Duodenal mucosa (tissue), 2 donors: ENCODE data around the gene PPP1R13L.

Source experiments
- H3K27ac ChIP-seq: one replicate; pipeline ENCODE4 v1.7.0; 2013; ENCODE audit warnings: low read depth, low read length
- H3K27me3 ChIP-seq, 2 donors: one replicate each; pipeline ENCODE4 v1.7.0; 2013; ENCODE audit warnings: low read length in 2 of 2, control low read depth in 1 of 2; ENCODE audit not compliant: insufficient read depth in 2 of 2, control insufficient read depth in 1 of 2
- H3K36me3 ChIP-seq, 2 donors: one replicate each; pipeline ENCODE4 v1.7.0; 2013; ENCODE audit warnings: low read length in 2 of 2, control low read depth in 1 of 2; ENCODE audit not compliant: insufficient read depth in 2 of 2, control insufficient read depth in 1 of 2
- H3K4me1 ChIP-seq, 2 donors: one replicate each; pipeline ENCODE4 v1.7.0; 2013; ENCODE audit warnings: low read length in 2 of 2, control low read depth in 1 of 2; ENCODE audit not compliant: insufficient read depth in 2 of 2, control insufficient read depth in 1 of 2
- H3K4me3 ChIP-seq, 2 donors: one replicate each; pipeline ENCODE4 v1.7.0; 2013; ENCODE audit warnings: low read length in 2 of 2, low read depth in 1 of 2
- H3K9ac ChIP-seq, 2 donors: one replicate each; pipeline ENCODE4 v1.7.0; 2013; ENCODE audit warnings: low read length in 2 of 2, low read depth in 1 of 2
- H3K9me3 ChIP-seq, 2 donors: one replicate each; pipeline ENCODE4 v1.7.0; 2013; ENCODE audit warnings: low read length in 2 of 2, control low read depth in 1 of 2; ENCODE audit not compliant: control insufficient read depth in 1 of 2

Gene PPP1R13L

DNA sequence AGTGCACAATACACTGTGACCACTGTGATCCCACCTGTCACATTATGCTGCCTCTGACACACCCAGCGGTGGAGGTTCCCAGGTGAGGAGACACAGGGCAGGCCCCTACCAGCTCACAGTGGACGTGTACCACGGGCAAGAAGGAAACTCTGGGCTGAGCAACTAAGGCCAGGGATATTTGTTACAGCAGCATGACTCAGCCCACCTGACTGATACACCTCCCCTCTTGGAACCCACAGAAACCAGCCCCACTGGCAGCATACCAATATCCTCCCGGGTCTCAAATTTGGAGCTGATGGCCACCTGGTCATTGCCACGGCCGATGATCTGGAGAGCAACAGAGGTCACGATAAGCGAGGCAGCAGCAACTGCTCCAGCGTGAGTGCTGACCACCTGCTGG, 49.5 kb downstream of the PPP1R13L start:
- Histone ChIP-seq H3K36me3 (peaks cover 0 to 22% of the 10 kb centered on the region in 2 donors), H3K27ac (no peak overlapping the region), H3K9ac (no peak overlapping the region), H3K9me3 (no peaks in the 10 kb centered on the region), H3K27me3 (no peaks in the 10 kb centered on the region), H3K4me3 (no peak overlapping the region), H3K4me1 (no peaks in the 10 kb centered on the region)

- Histone ChIP-seq H3K36me3 (peaks cover 0 to 22% of the 10 kb centered on the region in 2 donors), H3K9ac (no peak overlapping the region)
Observed at GRCh38 chr19:45354241-45354842, 50.5 kb downstream of the PPP1R13L start.

DNA sequence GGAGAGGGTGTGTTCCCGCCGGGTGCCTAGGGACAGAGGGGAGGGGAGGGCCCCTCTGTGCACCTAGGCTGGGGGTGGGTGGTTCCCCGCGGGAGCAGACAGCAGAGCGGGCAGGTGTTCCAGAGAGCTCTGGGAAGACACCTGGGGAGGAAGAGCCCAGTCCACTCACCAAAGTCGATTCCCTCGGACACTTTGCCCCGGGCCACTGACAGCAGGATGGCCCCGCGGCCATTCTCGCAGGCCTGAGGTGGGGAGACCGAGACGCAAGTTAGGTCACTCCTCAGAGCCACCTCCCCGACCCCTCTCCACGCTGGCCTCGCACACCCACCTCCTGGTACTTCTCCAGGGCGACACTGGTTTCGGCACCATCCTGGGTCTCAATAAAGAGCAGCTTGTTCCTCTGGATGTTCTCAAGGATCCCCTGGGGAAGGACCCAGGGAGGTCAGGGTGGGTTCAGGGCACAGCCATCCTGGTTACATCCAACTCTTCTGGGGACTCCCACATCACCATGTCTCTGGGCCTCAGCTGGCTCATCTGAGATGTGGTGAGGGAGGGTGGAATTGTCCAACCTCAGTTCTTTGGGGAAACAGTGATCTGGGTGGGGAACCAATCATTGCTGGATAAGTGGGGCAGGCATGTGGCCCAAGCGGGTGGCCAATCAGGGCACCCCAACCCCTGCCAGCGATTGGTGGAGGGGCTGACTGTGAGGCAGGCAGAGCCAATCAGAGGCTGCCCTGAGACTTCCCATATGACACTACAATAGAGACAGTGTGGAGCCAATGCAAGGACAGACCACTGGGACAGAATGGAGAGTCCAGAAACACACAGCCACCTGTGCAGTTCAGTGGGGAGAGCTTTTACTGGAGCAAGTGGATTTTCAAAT, 51.7 kb downstream of the PPP1R13L start:
- Histone ChIP-seq H3K36me3 (peaks cover 0 to 18% of the 10 kb centered on the region in 2 donors), H3K9me3 (no peaks in the 10 kb centered on the region), H3K4me1 (no peaks in the 10 kb centered on the region), H3K9ac (no peak overlapping the region), H3K27me3 (no peaks in the 10 kb centered on the region), H3K4me3 (no peak overlapping the region), H3K27ac (no peak overlapping the region)

More at GRCh38 chr19:45354241-45354842, 50.5 kb downstream of the PPP1R13L start:
- Histone ChIP-seq H3K9me3 (no peaks in the 10 kb centered on the region), H3K4me3 (no peak overlapping the region), H3K27me3 (no peaks in the 10 kb centered on the region), H3K4me1 (no peaks in the 10 kb centered on the region), H3K27ac (no peak overlapping the region)

DNA sequence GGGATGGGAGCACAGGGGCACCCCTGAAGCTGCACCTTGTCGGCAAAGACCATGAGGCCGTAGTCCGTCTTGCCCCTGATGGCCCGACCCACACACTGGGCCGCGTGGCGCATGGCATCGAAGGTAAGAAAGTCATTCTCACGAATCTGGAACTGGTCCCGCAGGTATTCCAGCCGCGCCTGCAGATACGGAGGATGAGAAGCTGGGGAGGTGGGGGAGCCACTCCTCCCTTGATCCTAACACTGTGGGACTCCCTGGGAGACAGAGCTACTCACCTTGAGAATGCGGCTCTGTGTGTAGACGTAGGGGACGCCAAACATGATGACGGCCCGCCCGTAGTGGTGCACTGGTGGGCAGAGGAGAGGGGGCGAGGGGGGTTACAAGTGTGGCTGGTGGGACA, 52.4 kb downstream of the PPP1R13L start:
- no peak overlapping the region for H3K27ac ChIP-seq
- peaks cover 0 to 18% of the 10 kb centered on the region in 2 donors for H3K36me3 ChIP-seq

DNA sequence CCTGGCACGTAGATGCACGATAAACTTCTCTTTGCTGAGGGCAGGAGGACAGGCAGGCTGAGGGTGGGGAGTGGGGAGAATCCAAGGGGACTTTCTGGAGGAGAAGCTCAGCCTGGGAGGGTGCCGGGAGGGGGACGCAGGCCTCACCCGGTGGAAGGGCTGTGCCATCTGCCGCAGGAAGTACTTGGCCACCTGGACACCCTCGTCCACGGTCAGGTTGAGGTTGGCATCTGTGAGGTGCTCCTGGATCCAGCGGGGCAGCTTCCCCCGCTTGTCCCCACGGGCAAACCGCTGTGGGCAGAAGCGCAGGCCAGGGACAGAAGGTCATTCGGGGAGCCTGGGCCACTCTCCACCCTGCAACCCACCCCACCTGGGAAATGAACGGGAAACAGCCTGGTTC, 52.8 kb downstream of the PPP1R13L start:
- peaks cover 0 to 8% of the 10 kb centered on the region in 2 donors for H3K27me3 ChIP-seq
- H3K9me3 ChIP-seq = no peaks in the 10 kb centered on the region
- no peaks in the 10 kb centered on the region for H3K4me1 ChIP-seq
- H3K9ac ChIP-seq = no peak overlapping the region
- no peak overlapping the region for H3K4me3 ChIP-seq
- H3K36me3 ChIP-seq = peaks cover 0 to 18% of the 10 kb centered on the region in 2 donors
- H3K27ac ChIP-seq = no peak overlapping the region

More for the DNA sequence above, 52.4 kb downstream of the PPP1R13L start:
- Histone ChIP-seq H3K27me3 (peaks cover 0 to 6% of the 10 kb centered on the region in 2 donors), H3K9ac (no peak overlapping the region), H3K4me3 (no peak overlapping the region), H3K9me3 (no peaks in the 10 kb centered on the region), H3K4me1 (no peaks in the 10 kb centered on the region)

DNA sequence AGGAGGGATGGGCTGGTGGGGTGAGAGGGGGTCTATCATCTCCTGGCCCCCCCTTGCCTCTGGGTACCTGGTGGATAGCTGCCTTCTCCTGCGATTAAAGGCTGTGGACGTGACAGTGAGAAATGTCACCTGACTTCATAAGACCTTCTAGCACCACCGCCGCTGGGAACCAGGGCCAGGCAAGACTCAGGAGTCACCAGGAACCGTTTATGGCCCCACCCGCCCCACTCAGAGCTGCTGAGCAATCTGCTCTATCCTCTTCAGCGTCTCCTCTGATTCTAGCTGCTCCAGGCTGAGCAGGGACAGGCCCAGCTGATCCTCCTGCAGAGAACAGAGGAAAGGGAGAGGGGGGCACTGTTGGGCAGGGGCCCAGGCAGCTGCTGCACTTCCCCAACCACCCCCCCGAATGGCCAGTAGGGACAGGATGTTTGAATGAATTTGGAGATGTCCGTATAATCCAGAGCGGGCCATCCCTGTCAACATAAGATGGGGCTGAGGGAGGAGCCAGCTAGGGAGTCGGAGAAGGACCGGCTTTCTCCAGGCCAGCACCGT, 53.4 kb downstream of the PPP1R13L start:
- Histone ChIP-seq H3K36me3 (peaks cover 0 to 18% of the 10 kb centered on the region in 2 donors), H3K4me3 (no peak overlapping the region), H3K27ac (no peak overlapping the region), H3K27me3 (peaks cover 0 to 9% of the 10 kb centered on the region in 2 donors), H3K9me3 (no peaks in the 10 kb centered on the region), H3K4me1 (no peaks in the 10 kb centered on the region), H3K9ac (no peak overlapping the region)

DNA sequence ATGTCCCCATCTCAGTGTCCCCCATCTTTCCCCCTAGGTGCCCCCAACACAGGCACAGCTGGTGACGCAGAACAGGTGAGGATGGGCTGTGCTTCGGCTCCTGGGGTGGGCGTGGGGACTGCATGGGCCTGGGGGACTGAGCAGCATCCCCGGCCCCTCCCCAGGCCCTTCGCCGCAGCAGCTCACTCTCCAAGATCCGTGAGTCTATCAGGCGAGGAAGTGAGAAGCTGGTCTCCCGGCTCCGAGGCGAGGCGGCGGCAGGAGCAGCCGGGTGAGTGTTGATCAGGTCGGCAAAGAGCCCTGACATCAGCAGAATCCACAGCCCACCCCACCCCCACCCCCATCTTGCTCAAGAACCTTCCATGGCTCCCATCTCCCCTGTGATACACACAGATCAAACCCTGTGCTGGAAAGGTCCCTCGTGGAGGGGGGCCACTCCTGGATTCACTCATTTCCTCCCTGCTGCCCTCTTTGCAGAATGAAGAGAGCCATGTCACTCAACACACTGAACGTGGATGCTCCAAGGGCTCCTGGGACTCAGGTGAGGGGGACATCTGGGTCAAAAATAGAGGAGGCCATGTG, 54.3 kb downstream of the PPP1R13L start:
- Histone ChIP-seq H3K27ac (no peak overlapping the region), H3K9me3 (no peaks in the 10 kb centered on the region), H3K36me3 (peaks cover 0 to 18% of the 10 kb centered on the region in 2 donors), H3K9ac (no peak overlapping the region), H3K4me1 (no peaks in the 10 kb centered on the region), H3K4me3 (no peak overlapping the region), H3K27me3 (peaks cover 3 to 16% of the 10 kb centered on the region in 2 donors)

DNA sequence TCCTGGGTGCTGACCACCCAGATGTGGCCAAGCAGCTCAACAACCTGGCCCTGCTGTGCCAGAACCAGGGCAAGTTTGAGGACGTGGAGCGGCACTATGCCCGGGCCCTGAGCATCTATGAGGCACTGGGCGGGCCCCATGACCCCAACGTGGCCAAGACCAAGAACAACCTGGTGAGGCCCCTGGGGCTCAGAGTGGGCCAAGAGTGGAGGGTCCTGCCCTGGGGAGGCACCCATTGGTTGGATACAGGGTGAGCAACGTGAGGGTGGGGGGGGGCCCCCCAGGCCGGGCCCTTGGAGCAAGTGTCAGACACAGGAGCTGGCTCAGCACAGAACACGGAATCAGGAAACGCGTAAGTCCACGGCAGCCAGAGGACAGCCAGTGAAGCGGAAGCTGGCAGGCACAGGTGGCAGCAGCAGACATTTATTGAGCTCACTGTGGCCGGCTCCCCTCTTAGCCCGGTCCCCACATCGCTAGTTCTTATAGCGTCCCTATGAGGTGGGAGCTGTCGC, 55.4 kb downstream of the PPP1R13L start:
- no peak overlapping the region for H3K27ac ChIP-seq
- peaks cover 0 to 13% of the 10 kb centered on the region in 2 donors for H3K36me3 ChIP-seq
- H3K27me3 ChIP-seq = peaks cover 10 to 25% of the 10 kb centered on the region in 2 donors
- H3K9ac ChIP-seq = no peak overlapping the region
- no peak overlapping the region for H3K4me3 ChIP-seq
- no peaks in the 10 kb centered on the region for H3K9me3 ChIP-seq
- no peaks in the 10 kb centered on the region for H3K4me1 ChIP-seq

DNA sequence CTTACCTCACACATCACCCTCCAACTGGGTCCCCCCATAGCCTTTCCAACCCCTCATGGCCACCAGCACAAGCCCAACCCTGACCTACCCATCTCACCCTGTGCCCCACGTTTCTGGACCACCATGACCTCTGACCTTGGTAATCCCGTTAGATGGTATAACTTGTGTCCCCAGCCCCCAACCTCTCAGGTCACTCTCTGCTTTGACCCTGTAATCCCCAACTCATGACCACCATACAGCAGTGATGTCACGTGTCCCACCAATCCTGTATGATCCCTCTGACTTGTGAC, 55.8 kb downstream of the PPP1R13L start:
- no peak overlapping the region for H3K9ac ChIP-seq
- H3K4me1 ChIP-seq = no peaks in the 10 kb centered on the region
- H3K9me3 ChIP-seq = no peaks in the 10 kb centered on the region
- peaks cover 0 to 13% of the 10 kb centered on the region in 2 donors for H3K36me3 ChIP-seq
- H3K4me3 ChIP-seq = no peak overlapping the region
- H3K27ac ChIP-seq = no peak overlapping the region
- H3K27me3 ChIP-seq = peaks cover 10 to 25% of the 10 kb centered on the region in 2 donors
